GM12891 (cell line): ENCODE measurements around the gene ZNF330.

Source experiments
- DNase-seq: peaks from one replicate; pipeline ENCODE4 v3.0.0; 2011; ENCODE audit warnings: low spot score; ENCODE audit not compliant: insufficient read length
- FAIRE-seq: peaks from 2 replicates; lab custom pipeline; 2011; peaks lifted over from hg19 to GRCh38; lab: Jason Lieb, UNC
- PAX5 ChIP-seq: IDR thresholded peaks from 2 replicates; pipeline ENCODE4 v1.6.1; 2011; ENCODE audit warnings: low read length, moderate library complexity, mild to moderate bottlenecking; ENCODE audit not compliant: insufficient read depth, severe bottlenecking
- POLR2A ChIP-seq: IDR thresholded peaks from 2 replicates; pipeline ENCODE4 v1.6.1; 2011; ENCODE audit warnings: low read depth, low read length, control low read depth
- POLR2AphosphoS5 ChIP-seq: IDR thresholded peaks from 2 replicates; pipeline ENCODE4 v1.6.1; 2011; ENCODE audit warnings: low read depth, low read length, control low read depth
- POU2F2 ChIP-seq: IDR thresholded peaks from 2 replicates; pipeline ENCODE4 v1.6.1; 2011; ENCODE audit warnings: low read depth, mild to moderate bottlenecking, control low read depth, low read length, moderate library complexity
- SPI1 ChIP-seq: IDR thresholded peaks from 2 replicates; pipeline ENCODE4 v1.6.1; 2011; ENCODE audit warnings: low read depth, low read length, control low read depth
- TAF1 ChIP-seq: IDR thresholded peaks from 2 replicates; pipeline ENCODE4 v1.6.1; 2011; ENCODE audit warnings: low read depth, low read length, control low read depth

Gene ZNF330

DNA sequence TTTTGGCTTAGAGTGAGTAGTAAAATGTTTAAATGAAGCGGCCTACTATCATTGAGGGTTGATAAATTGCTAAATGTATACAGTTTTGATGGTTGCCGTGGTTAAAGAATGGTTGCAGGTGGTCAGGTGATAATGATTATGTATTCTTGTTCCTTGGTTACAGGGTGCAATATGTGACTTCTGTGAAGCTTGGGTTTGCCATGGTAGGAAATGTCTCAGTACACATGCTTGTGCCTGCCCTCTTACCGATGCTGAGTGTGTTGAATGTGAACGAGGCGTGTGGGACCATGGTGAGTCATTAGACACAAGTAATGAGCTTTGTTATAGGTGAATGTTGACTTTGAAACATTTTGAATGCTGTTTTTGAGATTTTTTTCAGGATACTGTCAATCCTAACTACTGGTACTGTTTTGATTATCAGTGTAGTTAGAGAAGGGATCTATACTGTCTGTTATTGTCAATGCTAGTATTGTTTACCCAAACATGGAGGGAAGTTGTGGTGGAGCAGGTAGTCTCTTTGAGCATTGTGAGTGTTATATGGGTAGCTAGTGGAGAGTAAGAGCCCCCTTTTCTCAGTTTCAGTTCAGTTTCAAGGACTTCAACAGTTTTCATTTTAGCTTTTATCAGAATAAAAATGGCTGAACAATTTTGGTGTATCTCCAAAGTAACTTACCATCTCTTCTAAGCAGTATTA, 8.9 kb downstream of the ZNF330 start:
- peak; percentile 70 for FAIRE-seq
- TF ChIP-seq TAF1 (no peak), PAX5 (no peak), POLR2A (no peak), SPI1 (no peak), POLR2AphosphoS5 (no peak), POU2F2 (no peak)
- no peak for DNase-seq

DNA sequence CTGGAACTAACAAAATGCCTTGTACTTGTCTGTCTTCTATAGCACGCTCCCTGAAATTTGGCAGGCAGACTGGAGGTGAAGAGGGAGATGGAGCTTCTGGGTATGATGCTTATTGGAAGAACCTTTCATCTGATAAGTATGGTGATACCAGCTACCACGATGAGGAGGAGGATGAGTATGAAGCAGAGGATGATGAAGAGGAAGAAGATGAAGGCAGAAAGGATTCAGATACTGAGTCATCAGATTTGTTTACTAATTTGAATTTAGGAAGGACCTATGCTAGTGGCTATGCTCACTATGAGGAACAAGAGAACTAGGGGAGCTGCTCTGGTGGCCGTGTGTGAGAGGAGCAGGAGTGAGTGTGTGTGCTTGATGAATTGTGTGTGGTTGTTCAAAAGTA, 13.0 kb downstream of the ZNF330 start:
- no peak for FAIRE-seq
- no peak for DNase-seq

DNA sequence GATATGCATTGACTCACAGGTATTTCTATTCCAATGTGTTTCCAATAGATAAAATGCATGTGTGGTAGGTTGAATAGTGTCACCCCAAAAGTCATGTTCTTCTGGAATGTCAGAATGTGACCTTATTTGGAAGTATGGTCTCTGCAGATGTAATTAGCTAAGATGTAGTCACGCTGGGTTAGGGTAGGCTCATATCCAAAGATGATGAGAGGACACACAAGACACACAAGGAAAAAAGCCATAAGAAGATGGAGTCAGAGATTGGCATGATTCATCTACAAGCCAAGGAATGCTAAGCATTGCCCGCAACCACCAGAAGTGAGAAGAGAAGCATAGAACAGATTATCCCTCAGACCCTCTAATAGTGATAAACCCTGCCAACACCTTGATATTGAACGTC, 17.5 kb downstream of the ZNF330 start:
- DNase-seq (no peak), FAIRE-seq (no peak)
- TF ChIP-seq POU2F2 (no peak), TAF1 (no peak), POLR2AphosphoS5 (no peak), SPI1 (no peak), POLR2A (no peak), PAX5 (no peak)

More for the DNA sequence above, 13.0 kb downstream of the ZNF330 start:
- TF ChIP-seq POLR2AphosphoS5 = no peak
- TF ChIP-seq POU2F2 = no peak
- no peak for TF ChIP-seq TAF1
- TF ChIP-seq SPI1 = no peak
- TF ChIP-seq POLR2A = no peak
- TF ChIP-seq PAX5 = no peak

DNA sequence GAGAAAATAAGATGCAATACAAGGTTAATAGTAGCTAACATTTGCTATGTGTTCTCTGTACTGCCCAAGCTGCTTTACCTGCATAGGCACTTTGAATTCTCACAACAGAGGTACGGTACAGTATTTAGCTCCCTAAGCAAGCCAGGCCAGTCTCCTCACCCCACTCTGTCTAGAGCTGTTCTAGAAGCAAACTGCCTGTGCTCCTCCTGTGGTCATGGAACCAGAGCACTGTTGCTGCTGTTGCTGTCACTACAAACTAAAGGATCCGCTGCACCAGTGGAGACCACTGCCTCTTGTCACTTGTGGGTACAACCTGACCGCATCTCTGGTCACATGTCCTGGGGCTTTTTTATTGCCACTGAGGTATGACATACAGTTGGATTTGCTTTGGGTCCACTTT, 19.6 kb downstream of the ZNF330 start:
- DNase-seq (no peak), FAIRE-seq (no peak)
- TF ChIP-seq POLR2A (no peak), POLR2AphosphoS5 (no peak), POU2F2 (no peak), TAF1 (no peak), SPI1 (no peak), PAX5 (no peak)

DNA sequence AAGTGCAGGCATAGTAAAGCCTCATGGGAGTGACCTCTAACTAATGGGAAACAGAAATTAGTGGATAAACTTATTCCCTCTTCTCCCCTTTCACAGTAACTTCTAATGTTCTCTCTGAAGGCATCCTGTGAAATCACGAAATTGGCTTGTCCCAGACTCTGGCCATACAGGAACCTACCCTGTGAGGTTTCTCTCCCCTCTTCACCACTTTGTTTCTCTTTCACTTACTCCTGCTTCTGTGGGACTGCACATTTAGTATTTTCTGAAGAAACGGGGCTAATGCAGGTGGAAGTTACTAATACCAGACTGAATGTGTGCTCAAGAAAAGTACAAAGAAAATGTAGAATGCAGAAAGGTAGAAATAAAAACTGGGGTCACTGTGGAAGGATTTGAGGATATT, 20.0 kb downstream of the ZNF330 start:
- FAIRE-seq (no peak), DNase-seq (no peak)
- TF ChIP-seq PAX5 = no peak
- TF ChIP-seq TAF1 = no peak
- TF ChIP-seq SPI1 = no peak
- no peak for TF ChIP-seq POLR2AphosphoS5
- no peak for TF ChIP-seq POU2F2
- TF ChIP-seq POLR2A = no peak

DNA sequence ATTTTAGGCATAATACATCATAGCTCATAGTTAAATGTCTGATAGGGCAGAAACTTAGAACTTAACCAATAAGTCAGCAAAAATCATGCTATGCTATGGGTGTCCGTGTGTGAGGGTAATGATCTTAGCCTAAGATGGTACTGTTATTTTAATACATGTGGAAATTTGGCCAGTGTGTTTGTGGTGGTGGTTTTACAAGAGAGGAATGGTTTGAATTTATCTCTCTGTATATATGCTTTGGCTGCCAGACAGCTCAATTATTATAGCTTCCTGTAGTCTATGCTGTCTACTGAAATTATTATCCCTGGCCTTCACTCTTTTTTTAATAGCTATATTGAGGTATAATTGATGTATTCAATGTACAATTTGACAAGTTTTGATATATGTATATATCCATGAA, 21.3 kb downstream of the ZNF330 start:
- FAIRE-seq (no peak), DNase-seq (no peak)
- no peak for TF ChIP-seq PAX5
- TF ChIP-seq POLR2AphosphoS5 = no peak
- no peak for TF ChIP-seq SPI1
- no peak for TF ChIP-seq POLR2A
- TF ChIP-seq POU2F2 = no peak
- TF ChIP-seq TAF1 = no peak

DNA sequence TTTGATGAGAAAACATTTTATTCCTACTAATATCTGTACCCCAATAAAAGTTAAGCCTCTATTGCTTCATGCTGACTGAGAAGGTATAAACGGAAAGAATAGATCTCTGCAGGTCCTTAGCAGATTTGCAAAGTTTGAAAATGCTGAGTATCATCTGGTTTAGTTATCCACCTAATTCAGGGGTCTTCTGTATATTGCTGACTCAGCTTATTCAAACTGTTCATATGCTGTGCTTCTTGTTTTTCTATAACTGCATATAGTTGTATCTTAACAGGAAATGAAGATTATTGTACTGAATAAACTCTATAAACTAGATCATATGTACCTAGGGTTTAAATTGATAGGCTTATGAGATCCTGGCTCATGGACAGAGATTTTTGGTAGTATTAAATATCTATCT, 23.7 kb downstream of the ZNF330 start:
- no peak for FAIRE-seq
- no peak for TF ChIP-seq SPI1
- TF ChIP-seq PAX5 = no peak
- TF ChIP-seq POU2F2 = no peak
- TF ChIP-seq POLR2A = no peak
- TF ChIP-seq POLR2AphosphoS5 = no peak
- TF ChIP-seq TAF1 = no peak
- no peak for DNase-seq

DNA sequence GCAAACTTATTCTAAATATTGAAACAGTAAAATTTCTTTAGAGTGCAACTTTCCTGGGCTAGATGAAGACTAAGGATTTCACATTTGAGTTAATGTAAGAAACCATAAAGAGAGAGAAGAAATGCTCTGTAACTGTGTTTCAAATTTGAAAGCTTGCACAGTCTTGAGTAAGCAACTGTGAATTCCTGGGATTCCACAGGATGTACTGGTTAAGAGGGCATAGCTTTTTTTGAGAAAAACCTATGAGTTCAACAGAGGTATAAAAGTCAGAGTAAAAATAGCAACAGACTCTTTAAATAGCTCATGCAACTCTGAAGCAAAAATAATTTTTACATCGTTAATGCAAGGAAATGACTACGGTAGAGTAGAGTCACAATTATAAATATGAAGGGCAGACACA, 25.5 kb downstream of the ZNF330 start:
- FAIRE-seq (no peak), DNase-seq (no peak)

DNA sequence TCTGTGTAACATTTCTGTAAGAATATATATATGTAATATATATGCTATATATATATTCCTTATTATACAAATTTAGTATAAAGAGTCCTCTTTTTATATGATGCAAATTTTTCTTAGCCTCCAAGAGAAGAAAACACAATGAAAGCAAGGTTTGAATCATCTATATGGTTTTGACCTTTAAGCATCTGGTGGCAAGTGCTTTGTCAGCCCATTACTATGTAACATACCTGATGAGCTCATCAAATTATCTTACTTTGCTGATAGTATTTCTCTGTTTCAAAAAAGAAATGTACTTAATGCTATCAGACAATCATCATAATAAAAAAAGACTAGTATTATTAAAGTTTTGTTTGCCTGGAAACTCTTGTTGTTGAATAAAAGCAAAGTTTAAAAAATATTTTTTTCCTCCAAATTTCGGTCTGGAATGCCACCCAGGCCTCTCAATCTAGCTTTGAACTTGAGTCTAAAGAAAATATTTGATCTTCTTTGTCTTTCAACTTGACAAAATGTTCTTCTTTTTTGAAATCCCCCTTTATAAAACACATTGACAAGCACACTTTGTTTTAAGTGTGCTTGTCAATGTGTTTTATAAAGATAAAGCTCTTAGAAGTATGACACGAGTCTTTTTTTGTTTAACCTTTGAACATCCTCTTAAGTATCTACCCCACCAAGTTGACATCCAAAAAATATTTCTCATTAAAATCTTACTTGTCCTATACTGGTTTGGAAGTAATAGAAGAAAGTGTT, 26.2 kb downstream of the ZNF330 start:
- DNase-seq (no peak), FAIRE-seq (no peak)
- no peak for TF ChIP-seq TAF1
- no peak for TF ChIP-seq POLR2AphosphoS5
- no peak for TF ChIP-seq SPI1
- TF ChIP-seq POU2F2 = no peak

More for the DNA sequence above, 25.5 kb downstream of the ZNF330 start:
- TF ChIP-seq POU2F2 = no peak
- TF ChIP-seq POLR2A = no peak
- no peak for TF ChIP-seq TAF1
- TF ChIP-seq POLR2AphosphoS5 = no peak
- no peak for TF ChIP-seq PAX5
- TF ChIP-seq SPI1 = no peak
